ENCODE measurements around the gene CLEC16A.

The CLEC16A gene

DNA sequence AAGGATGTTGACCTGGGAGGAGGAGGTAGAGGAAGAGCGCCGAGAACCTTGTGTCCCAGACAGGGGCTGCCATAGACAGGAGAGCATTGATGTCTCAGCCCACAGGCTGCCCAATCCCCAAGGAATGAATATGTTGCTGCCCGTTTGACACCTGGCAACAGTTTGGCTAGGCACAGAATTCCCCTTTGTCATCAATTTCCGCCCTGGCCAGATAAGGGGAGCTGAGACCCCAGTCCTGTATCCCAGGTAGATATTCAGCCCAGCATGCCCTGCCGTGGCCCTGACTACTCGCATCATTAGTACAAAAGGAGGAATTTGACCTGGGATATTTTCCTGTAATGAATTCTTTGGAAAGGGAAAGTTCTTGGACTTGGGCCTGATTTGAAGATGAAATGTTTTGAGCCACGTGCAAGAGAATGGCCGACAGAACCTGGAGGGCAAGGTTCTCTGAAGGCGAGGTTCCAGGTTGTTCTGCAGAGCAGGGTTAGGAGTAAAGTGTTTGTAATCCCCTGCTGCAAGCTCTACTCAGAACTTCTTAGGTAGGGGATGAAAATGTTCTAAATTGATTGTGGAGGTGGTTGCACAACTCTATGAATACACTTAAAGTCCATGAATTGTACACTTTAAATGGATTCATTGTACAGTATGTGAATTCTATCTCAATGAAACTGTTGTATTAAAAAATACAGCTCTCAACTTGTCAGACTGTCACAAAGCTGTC lies 202.8 kb downstream of the CLEC16A start:
- FAIRE-seq = no peak

DNA sequence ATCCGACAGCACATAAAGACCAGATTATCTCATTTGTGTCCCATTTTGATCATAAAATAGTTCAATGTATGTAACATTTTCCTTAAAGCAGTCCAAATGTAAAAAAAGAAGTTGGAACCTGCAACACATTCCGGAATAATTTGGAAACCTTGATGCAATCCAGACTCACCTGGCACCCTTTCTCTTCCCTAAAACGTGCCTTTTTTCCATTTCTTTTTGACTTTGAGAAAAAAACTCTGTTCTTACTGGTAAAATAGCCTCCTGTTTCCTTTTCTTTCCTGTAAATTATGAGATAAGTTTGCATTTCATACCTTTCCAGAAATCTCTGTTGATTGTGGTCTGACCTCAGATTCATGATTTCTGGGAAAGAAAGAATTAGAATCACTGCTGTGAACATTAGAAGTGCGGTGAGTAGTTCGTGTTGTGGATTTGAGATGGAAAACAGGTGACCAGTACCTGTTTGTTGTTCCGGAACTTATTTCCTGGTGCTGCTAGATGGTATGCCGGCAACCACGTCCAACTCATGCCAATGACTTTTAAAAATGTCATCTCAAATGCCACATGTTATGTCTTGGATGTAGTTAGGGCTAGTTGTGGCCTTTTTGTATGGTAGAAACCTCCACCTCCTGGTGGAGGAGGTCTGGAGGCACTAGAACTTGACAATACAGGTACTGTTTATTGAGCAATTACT lies 203.5 kb downstream of the CLEC16A start:
- FAIRE-seq = no peak

DNA sequence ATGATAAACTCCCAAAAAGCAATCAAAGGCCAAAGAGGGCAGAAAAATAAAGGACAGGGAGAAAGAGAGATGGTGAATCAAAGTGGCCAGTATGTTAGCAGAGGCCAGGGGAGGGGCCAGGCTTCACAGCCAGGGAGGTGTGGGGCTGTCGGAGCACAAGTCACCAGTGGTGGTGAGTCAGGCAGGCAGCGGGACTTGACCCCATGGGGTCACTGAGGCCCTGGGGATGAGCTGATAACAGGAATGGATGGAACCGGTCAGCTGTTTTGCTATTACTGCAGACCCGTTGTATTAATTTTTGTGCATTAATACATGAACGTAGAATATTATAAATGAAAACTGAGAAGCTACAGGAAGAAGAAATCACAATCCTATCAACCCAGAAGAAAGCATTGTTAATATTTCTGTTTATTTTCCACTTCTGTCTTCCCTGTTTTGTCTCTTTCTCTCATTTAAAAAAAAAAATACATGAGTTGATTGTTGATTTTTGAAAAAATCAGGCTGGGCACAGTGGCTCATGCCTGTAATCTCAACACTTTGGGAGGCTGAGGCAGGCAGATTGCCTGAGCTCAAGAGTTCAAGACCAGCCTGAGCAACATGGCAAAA lies 204.8 kb downstream of the CLEC16A start:
- FAIRE-seq = no peak

DNA sequence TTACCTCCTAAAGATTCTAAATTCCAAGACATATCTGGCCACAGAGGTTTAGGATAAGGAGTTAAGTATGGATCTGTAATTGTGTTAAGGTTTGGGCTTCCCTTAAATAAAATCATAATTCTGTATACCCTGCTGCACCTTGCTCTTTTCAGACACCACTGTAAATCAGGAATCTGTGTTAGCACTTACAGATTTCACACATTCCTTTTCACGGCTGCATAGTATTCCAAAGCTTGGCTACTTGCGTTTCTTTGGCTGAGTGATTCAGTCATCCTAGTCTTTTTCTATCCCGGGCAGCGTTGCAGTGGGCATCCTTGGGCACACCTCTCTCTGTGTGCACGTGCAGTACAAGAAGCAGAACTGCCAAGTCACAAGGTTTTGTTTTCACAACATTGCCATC lies 205.8 kb downstream of the CLEC16A start:
- FAIRE-seq = no peak

DNA sequence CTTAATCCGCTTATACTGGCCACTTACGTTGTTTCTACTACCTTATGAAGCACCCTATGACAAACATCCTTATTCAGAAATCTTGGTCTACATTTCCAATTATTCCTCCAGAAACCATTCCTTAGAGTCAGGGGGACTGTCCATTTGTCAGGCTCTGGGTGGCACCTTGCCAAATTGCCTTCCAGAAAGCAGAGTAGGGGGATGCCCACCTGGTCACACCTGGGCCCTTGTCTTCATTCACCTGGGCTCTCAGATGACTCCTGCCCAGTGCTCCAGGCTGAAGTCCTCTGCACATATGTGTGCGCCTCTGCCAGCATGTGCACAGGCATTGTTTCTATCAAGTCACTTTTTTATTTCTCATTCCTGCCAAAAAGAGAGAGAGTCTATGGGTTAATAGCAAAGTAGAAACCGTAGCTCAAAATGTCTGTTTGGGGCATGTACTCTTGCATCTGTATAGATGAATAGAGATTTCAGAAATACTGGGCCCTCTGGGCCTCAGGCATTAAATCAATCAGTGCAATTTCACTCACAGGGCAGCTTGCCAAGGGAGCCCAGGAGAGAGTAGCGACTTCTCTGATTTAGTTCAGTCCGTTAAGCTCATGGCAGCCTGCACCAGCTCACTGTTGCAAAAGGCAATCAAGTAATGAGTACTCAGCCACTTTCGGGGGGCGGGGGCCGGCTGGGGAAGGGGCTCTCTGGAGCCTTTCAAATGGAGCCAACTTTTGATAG lies 207.0 kb downstream of the CLEC16A start:
- no peak for FAIRE-seq

DNA sequence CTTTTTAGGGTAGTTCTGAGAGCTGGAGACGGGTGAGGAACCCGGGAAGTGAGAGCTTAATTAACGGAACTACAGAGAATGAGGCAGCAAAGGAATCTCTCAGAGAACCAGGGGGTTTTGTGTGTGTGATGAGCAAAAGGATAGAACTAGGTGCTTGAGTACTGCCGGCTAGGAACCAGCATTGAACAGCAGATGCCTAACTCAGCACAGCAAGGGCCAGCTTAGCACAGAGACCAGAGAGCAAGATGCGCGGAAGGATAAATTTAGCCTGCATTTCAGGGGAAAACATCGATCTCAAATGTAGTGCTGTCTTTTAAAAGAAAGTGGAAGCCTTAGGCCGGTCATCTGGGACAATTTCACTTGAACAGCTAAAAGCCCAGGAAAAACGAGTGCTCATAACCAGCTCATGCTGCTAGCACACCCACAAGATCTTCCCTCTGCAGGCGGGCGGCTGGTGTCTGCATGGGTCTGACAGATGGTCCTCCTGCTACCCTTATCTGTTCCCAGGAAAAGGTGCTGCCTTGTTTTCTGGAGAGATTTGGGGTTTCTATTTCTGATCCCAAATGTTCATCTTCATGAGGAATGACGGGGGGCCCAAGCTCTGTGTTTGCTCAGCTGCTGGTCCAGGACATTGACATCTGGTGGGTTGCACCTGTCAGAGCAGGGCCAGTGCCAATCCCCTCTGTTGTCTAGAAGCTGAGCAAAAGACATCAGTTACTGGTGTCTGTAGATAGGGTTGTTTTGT lies 207.7 kb downstream of the CLEC16A start:
- no peak for FAIRE-seq

DNA sequence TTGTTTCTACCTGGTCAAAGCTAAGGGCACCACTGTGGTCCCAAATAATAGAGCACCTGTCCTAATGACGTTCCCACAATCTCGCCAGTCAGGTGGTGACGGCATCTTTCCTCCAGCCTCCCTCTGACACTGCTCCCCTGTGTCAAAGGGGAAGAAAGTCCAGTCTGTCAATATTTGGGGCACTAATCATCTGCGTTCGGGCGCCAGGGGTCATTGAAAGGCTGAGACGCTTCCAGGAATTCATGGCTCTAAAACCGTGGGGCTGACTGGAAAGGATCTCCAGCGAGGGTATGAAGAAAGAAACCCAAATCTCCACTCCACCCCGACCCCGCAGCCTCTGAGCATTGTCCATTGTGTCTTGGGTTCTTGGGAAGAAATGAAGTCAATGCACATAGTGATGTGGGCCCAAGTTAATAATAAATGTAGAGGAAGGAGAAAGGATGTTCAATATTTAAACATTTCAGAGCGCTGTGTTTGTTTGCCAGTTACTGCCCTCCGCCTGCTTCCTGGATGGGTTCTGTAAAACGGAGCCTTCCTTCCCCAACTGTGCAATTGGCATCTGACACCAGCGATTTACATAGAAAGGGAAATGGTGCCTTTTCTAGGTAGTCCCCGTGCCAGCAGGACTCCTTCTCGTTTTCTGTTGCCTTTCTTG lies 208.4 kb downstream of the CLEC16A start:
- no peak for FAIRE-seq

DNA sequence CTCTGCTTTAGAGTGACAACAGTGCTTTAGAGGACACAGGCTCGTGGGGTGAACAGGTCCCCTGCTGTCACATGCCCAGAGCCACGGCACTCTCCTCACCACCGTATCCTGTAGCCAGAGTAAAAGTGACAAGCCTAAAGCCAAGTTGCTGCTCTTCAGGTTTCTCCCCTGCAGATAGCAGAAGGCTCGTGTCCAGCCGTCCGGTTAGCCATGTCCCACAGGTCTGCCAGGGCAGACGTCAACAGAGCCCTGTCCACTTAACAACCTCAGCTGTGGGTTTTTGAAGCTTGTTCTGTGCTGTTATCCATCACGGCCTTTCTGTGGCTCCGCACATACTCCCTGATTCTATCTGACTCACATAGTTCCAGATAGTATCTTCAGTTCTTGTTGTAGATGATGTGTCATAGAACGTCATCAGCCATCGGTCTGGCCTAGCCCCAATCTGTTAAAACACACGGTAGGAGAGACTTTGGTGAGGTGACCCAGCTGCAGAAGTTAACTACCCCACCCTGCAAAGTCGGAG lies 211.0 kb downstream of the CLEC16A start:
- no peak for FAIRE-seq

DNA sequence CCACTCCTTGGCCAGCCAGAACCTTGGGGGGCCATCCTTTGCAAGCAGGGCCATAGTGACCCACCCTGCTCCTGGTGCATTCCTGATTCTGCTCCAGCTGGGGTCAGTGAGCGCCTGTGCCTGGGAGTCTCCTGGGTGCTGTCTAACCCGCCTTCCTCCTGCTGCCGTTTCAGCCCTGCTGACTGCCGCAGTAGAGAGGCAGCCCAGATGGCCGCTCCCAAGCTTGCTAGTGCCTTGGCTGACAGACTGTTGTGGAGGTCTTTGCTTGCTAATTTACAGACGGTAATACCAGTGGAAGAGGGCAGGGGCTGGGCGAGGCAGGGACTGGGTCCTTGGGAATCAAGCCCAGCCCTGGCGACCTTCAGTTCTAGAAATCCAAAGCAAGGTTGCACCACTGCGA lies 212.0 kb downstream of the CLEC16A start:
- no peak for FAIRE-seq

DNA sequence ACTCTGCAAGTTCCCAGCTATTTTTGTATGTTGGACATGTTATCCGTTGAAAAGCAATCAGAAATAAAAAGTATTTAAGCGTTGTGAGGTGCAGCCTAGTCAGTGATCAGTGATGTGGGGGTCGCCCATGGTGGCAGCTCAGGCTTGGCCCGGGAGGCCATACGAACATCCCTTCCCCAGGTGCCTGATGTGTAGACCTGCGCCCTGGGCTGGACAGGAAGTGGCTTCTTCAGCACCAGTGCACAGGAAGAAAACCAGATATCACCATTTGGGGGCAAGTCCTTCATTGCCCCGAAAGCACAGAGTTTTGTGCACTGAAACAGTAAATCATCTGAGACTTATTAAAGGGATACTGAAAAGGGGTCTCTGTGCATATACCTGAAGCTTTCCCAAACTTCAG lies 212.8 kb downstream of the CLEC16A start:
- no peak for FAIRE-seq

DNA sequence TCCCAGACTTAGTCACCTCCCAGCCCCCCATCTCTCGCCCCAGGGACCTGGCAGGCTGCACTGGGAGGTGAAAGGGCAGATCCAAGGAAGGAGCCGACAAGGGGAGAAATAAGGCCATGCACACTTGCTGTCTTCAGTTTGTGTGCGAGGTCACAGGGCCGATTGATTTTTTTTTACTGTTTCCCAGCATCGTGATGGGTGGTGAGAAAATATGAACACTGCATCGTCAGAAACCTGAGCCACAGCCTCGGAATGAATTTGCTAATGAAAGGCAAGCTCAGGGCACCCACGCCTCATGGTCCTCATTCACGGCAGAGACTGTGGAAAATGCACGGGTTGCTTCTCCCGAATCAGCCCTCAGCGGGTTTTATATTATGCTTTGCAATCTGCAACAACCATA lies 213.7 kb downstream of the CLEC16A start:
- no peak for FAIRE-seq

DNA sequence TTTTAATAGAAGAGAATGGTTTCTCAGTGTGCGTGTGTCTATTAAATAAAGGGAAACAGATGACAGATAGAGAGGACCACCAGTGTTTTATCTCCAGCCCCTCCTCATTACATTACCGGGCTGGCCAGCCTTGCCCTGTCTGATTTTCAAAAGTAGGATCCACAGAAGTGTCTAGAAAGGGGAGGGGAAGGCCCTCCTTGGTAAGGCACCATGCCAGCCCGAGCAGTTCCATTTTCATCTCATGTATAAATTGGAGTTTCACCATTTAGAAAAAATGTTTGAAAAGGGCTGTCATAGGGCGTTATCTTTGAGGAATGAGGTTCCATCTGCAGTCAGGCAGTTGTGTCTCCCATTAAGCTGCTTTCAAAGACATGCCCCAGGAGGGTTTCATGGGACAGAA lies 214.9 kb downstream of the CLEC16A start:
- no peak for FAIRE-seq

DNA sequence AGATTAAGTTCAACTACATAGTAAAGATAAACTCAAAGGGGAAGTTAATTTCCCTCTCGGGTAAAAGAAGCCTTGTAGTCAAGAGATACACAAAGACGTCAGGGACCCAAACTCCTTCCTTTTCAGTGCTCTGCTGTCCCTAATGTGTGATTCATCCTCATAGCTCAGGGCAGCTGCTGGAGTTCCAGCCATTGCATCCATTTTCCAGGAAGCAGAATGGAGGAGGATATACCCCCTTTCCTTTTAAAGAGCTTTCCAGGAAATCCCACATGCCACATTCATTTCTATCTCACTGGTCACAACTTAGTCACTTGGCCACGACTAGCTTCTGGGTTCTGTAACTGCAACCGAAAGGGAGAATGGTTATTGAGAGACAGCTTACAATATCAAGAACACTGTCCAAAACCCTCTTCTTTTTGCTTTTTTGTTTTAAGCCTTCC lies 216.3 kb downstream of the CLEC16A start:
- FAIRE-seq = no peak

DNA sequence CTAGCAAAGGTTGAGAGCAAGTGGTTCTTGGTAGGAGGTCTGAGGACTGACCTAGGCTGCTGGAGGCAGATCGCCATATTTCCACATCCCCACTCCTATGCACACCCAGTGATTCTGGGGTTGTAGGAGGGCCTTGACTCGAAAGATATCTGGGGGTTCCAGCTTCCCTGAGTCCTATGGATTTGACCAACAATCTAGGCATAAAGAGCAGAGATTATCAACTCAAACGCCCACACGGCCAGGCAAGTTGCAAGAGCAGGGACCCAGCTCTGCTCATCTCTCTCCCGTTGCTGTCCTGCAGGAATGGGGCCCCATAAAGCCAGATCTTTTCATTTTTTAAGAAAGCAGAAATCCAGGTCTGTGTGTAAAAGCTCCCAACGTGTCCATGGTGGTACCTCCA lies 217.1 kb downstream of the CLEC16A start:
- FAIRE-seq = no peak

DNA sequence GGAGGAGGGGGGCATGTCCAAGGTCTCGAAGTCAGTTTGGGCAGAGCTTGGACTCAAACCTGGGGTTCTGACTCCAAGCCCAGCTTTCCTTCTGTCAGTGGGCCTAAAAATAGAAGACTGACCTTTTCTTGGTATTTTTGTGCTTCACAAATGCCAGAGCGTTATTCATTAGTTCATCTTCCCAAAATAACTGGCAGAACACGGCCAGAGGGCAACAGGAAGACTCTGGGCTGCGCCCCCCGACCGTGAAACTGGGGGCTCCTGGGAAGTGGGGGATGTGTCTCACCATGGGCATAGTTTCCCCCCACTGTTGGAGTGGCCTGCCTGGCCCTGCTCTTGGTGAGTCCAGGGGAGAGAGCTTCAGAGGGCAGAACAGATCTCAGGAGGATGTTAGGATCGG lies 217.6 kb downstream of the CLEC16A start:
- no peak for FAIRE-seq

DNA sequence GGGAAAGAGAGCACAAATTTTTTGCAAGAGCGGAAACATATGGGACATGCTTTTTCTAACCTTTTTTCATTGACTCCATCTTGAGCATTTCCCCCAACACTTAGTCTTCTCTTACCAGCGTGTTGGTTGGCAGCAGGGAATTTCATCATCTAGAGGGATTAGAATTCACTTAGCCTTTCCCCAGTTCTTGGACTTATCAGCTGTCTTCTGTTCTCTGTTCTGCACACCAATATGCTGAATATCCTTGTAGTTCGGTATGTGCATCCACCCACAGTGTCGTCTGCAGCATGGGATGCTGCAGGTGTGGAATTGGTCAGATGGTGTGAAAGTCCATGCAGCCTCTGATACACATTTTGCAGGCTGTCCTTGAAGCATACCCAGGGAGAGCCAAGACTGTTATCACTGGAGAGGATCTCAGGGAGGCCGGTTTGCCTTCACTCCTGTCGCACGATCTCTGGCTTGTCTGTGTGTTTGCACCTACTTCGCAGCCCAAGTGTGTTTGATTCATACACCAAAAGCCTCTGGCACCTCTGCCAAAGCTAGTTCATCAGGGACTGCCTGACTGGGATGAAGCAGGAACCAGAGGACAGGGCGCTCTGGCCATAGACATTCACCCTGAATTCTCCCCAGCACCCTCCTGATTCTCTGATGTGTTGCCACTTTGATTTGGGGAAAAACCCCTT lies 218.4 kb downstream of the CLEC16A start:
- FAIRE-seq = no peak

DNA sequence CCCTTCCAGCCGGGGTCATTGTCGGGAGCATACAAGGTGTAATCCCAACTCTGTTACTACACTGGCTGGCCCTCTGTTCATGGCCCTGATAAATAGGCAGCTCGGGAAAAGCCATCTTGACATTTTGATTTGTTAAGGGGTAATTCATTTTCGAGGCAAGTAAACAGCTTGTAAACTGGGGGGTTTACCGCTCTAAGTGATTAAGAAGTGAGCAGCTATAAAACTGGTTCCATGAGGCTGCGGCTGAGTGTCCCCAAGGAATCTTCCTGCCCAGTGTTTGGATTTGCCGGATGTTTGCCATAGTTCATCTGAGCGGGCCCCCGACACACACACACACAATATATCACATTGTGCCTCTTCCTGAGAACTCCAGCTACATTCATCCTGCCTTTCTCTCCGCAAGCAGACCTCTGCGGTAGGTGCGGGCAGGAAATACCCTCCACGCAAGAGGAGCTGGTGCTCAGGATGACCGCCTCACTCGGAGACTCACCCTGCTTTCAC lies 219.4 kb downstream of the CLEC16A start:
- FAIRE-seq = no peak

DNA sequence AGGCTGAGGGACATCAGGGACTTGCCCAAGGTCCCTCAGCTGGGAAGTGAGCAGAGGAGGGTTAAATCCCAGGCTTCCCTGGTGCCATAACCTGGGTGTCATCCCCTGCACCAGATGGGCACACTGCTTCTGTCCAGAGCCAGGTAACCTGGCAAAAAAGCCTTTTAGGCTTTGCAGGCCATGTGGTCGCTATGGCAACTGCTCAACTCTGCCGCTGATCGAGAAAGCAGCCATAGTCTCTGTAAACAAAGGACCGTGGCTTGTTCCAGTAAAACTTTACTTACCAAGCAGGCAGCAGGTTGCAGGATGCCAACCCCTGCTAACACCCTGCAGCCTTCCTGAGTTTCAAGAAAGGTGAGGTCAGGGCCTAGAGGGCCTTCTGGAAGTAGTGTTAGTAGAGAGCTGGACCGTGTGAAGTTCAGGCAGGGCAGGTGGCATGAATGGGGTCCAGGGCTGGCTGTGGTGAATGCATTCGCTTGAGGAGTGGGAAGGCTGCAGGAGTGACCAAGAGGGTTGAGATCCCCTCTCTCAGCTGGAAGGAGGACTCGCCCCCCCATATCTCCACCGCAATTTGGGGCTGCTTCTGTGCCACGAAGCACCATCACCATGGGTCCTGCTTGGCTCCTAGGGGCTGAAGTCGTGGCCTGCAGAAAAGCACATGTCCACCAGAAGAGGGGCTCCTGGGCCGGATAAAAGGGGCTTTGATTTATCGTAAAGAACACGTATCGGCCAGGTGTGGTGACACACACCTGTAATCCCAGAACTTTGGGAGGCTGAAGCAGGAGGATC lies 220.3 kb downstream of the CLEC16A start:
- no peak for FAIRE-seq

DNA sequence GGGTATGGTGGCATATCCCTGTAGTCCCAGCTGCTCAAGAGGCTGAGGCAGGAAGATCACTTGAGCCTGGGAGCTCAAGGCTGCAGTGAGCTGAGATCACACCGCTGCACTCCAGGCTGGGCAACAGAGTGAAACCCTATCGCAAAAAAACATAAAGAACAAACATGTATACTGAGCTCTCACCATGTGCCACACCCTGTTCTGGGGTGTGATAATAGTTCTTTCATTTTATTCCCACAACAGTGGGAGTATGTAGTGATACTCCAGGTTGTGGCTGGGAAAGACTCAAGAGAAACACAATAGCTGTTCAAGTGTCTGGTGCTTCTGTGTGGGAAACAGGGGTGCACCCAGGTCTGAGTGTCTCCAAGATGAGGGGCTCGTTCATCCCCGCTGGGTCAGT lies 221.0 kb downstream of the CLEC16A start:
- no peak for FAIRE-seq

DNA sequence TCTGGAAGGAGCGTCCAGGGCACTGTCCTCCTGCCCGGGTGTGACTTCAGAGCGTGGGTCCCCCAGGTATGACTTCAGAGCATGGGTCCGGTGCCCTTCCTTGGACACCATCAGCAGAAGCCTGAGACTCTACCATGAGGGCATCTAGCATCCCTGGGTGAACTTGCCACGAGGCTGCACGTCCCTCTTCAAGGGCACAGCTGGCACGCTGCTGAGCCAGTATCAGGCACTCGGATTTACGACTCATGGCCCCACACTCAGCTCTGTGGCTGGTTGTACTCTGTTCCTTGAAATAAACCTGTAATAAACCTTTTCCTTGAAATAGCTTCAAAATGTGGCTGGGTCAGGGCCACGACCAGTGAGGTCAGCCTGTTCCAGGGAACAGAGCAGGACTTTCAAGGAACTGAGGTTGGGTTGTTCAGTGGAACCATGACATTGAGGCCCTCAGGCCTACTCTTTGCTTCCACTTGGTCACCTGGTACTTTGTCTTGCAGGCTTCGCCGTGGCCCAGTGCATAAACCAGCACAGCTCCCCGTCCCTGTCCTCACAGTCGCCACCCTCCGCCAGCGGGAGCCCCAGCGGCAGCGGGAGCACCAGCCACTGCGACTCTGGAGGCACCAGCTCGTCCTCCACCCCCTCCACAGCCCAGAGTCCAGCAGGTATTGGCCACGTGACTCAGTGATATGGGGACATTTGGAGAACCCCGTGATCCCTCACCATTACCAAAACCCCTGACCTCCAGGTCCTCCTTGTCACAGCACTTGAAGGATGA lies 221.7 kb downstream of the CLEC16A start:
- no peak for FAIRE-seq
